SH-SY5Y (cell line): Measurements from ENCODE around the gene SPTB.

ENCODE experiments used
- GATA2 ChIP-seq: IDR thresholded peaks from 2 replicates; pipeline ENCODE4 v1.6.1; 2011; ENCODE audit warnings: mild to moderate bottlenecking, low read depth, low read length
- GATA3 ChIP-seq: IDR thresholded peaks from 2 replicates; pipeline ENCODE4 v1.6.1; 2011; ENCODE audit warnings: low read depth, mild to moderate bottlenecking, low read length, moderate library complexity

SPTB gene

DNA sequence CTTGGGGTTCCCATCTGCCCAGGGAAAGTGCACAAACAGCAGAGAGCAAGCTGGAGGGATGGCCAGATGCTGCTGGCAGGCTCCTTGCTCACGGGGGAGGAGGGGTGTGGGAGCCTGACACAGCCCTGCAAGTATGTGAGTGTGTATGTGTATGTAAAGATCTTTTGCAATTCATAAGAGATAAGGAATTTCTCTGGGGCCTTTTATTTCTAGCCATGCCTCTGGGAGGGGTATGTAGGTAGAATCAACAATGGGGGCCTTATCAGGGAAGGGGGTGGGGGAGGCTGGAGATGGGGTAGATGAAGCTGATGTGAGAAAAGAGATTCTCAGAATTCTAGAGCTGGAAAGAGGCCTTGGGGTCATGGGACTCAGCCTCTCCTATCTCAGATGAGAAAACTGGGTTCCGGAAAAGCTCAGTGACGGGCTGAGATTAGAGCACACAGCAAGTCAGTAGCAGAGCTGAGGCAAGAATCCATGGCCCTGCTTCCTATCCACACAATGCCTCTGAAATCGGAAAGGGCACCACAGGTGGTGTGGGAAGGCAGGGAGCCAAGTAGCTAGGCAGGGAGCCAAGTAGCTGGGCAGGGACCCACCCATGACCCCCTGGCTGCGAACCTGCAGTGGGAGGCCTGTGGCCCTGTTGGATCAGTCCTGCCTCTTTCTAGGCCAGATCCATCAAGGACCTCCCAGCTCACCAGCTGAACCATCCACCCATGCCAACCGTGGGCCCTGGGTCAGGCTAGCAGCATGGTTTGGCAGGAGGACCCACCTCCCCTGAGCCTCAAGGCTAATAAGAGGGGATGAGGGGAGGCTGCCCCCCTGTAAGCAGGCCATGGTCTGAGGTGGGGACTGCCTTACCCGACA is 120.8 kb downstream of the SPTB start:
- TF ChIP-seq GATA3 = no peak
- TF ChIP-seq GATA2 = peak; percentile 78

DNA sequence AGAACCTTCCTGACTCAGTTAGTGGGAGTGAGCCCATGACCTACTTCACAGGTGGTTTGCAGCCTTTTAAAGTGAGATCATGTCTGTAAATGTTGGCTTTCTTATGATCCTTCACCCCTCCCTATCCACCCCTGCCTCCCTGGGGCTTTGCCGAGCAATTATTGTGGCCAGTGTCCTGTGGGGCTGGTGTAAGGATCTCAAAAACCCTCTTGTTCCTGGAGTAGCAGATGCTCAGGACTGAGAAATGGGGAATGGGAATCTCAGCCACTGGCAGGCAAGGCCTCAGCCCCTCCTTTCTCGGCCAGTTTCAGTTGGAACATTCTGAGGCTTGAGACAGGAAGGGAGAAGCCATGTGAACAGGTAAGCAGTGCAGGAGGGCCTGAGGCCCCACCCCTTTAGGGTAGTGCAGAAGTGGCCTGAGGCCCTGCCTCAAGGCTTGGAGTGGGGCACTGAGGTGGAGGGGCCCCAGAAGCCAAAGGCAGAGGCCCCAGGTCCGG is 121.6 kb downstream of the SPTB start:
- no peak for TF ChIP-seq GATA3
- no peak for TF ChIP-seq GATA2

DNA sequence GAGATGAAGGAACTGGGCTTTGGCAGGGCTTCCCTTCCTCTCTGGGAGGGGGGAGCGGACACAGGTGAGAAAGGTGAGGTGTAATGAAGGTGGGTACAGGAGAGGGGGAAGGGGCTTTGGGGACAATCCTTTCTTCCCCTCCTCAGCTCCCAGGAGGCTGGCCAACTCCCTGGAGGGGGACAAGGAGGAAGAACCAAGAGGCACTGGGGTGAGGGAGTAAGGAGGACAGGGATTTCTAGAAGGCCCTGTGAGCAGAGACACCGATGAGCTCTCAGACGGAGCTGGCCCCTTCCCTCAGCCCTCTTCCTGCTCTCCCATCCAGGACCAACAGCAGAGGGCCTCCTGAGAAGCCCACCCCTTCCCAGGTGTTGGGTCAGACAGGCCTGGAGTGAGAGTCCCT is 122.1 kb downstream of the SPTB start:
- TF ChIP-seq GATA2 = no peak
- TF ChIP-seq GATA3 = no peak

- TF ChIP-seq GATA2 (no peak), GATA3 (no peak)
Observed at GRCh38 chr14:64756712-64757111, 123.0 kb downstream of the SPTB start.

- TF ChIP-seq GATA2 (no peak), GATA3 (no peak)
Observed at GRCh38 chr14:64755781-64756221, 123.9 kb downstream of the SPTB start.

- TF ChIP-seq GATA2 (no peak), GATA3 (no peak)
Observed at GRCh38 chr14:64754685-64755084, 125.0 kb downstream of the SPTB start.

GRCh38 chr14:64753999-64754398 is 125.7 kb downstream of the SPTB start:
- no peak for TF ChIP-seq GATA3

DNA sequence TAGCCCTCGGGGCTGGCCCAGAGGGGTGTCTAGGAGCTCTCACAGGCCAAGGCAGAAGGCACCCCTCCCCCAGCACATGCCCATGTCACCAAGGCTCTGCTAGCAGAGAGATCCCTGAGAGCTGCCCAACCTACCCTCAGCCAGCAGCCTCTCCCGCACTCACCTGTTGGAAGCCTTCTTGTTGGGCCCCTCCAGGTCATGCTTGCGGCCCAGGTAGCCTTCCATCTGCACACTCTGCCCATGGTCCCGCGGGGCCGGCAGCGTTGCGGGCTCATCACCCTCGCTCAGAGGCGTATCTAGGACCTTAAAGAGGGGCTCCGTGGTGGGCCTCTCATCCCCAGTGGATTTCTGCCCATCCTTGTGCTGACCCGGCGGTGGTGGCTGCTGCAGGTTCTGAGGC is 126.3 kb downstream of the SPTB start:
- TF ChIP-seq GATA3 = no peak
- no peak for TF ChIP-seq GATA2

GRCh38 chr14:64752909-64753308 is 126.8 kb downstream of the SPTB start:
- no peak for TF ChIP-seq GATA2
- no peak for TF ChIP-seq GATA3

GRCh38 chr14:64748995-64749714 is 130.6 kb downstream of the SPTB start:
- TF ChIP-seq GATA3 (no peak), GATA2 (no peak)

DNA sequence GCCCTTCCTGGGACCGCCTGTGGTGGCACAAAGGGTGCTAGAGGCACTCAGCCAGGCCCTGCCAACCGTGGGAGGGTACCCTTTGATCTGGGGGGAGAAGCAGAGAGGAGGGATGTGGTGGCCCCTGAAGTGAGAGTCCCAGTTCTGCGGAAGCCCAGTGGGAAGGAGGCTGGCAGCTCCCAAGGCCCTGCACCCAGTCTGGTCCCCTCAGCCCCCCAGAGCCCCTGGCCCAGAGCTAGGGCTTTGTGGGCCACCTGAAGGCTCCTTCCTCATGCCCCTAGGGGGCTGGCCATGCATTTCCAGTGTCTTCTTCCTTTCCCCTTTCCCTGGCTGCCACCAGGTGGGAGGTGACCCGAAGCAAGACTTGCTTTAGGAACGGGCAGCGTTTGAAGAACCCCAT is 131.2 kb downstream of the SPTB start:
- TF ChIP-seq GATA2 = no peak
- no peak for TF ChIP-seq GATA3

DNA sequence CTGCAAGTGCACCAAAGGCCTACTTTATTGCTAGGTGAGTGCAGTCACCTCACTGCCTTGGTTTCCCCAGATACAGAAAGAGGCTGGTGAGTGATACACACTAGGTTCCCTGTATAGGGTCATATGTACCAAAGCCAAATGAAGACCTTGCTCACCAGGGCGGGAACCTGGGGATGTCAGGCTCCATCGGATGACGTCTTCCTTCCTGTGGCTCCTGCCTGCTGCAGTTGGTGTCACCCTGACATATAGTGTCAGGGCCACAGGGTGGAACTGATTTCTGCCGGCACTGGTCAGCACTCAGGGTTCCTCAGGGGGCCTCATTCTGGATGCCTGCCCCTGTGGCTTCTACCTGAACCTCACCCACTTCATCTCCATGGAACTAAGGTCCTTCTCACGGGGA is 132.4 kb downstream of the SPTB start:
- TF ChIP-seq GATA3 (no peak), GATA2 (no peak)

- no peak for TF ChIP-seq GATA3
- TF ChIP-seq GATA2 = no peak
Observed at GRCh38 chr14:64746298-64747250, 133.1 kb downstream of the SPTB start.

DNA sequence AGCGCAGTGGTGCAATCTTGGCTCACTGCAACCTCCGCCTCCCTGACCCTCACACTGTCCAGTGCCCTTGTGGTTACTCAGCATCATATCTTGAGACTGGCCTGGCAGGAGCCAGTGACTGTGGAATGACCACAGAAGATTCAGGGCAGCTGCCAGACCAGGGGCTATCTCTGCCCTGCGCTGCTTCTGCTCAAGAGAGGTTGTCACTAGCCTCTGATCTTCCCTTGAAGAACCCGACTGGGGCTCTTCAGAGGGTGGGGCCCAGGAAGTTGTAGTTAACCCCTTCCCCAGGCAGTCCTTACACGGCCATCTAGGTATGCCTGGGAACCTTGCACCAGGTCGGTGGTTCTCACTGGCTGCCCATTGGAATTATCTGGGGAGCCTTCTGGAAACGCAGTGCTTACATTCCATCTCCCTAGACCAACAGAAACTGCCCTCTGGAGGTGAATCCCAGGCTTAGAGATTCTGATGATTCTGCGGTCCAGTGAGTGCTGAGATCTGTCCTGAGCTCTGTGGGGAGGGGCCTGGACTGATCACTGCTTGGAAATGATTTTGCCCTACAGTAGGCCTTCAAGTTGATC is 134.1 kb downstream of the SPTB start:
- TF ChIP-seq GATA3 (no peak), GATA2 (no peak)
